SK-N-SH (cell line): ENCODE measurements around the gene UBA3. TPM values are rescaled to one million over a fixed set of nuclear protein-coding genes. Genes with fewer than 3 reads are reported as not detected.

ENCODE experiments used
- CTCF ChIA-PET: fragments of 300-600, 350-600 bp; formaldehyde crosslinking; extraction: SDS; loops from one replicate; lab custom pipeline; 2021; lab: Yijun Ruan, JAX
- POLR2A ChIA-PET: fragments of 350-600 bp; sonication (Branson Sonifier 250); formaldehyde crosslinking; extraction: SDS; loops from one replicate; lab custom pipeline; 2020; ENCODE audit warnings: antibody characterized with exemption, inconsistent platforms; lab: Yijun Ruan, JAX
- DNase-seq: peaks from one replicate; pipeline ENCODE4 v3.0.0; 2012
- H2AFZ ChIP-seq: fragments of 200-600 bp; sonication (generic); 2 replicates; pipeline ENCODE4 v1.8.1; 2016; ENCODE audit warnings: antibody characterized with exemption, mild to moderate bottlenecking, low read depth
- H3F3A ChIP-seq: fragments of 200-600 bp; sonication (generic); replicated peaks from 2 replicates; pipeline ENCODE3; 2016; ENCODE audit warnings: antibody characterized with exemption, mild to moderate bottlenecking; ENCODE audit not compliant: insufficient read depth
- H3K27ac ChIP-seq, 2 experiments: fragments of 200-500 bp in 1 of 2; fragments of 200-600 bp in 1 of 2; sonication (Bioruptor generic) in 1 of 2; sonication (generic), shearing (Covaris generic) in 1 of 2; 2 replicates each; pipeline versions ENCODE4 v1.5.1 to v1.6.1; 2014 to 2016; ENCODE audit warnings: low read depth in 2 of 2, inconsistent platforms in 1 of 2, low read length in 1 of 2, mild to moderate bottlenecking in 1 of 2, mixed read lengths in 1 of 2
- H3K27me3 ChIP-seq: fragments of 200-600 bp; sonication (generic), shearing (Covaris generic); 2 replicates; pipeline ENCODE4 v1.6.1; 2016; ENCODE audit warnings: mixed run types; ENCODE audit not compliant: insufficient read depth
- H3K36me3 ChIP-seq, 2 experiments: fragments of 200-500 bp in 1 of 2; fragments of 200-600 bp in 1 of 2; sonication (Bioruptor generic) in 1 of 2; sonication (generic) in 1 of 2; replicated peaks in 1 of 2; 2 replicates each; pipeline versions ENCODE3 to v1.5.1; 2014 to 2016; ENCODE audit warnings: low read length in 1 of 2, mild to moderate bottlenecking in 1 of 2; ENCODE audit not compliant: insufficient read depth in 2 of 2, control insufficient read depth in 1 of 2
- H3K4me1 ChIP-seq, 2 experiments: fragments of 200-500 bp in 1 of 2; fragments of 200-600 bp in 1 of 2; sonication (Bioruptor generic) in 1 of 2; sonication (generic), shearing (Covaris generic) in 1 of 2; 2 replicates each; pipeline versions ENCODE4 v1.5.1 to v1.6.1; 2014 to 2016; ENCODE audit warnings: low read depth in 1 of 2, low read length in 1 of 2, mixed run types in 1 of 2; ENCODE audit not compliant: insufficient read depth in 2 of 2, control insufficient read depth in 1 of 2
- H3K4me2 ChIP-seq: fragments of 200-600 bp; sonication (generic), shearing (Covaris generic); 2 replicates; pipeline ENCODE4 v1.6.1; 2017; ENCODE audit warnings: mixed run types
- H3K4me3 ChIP-seq, 2 experiments: fragments of 200-500 bp in 1 of 2; fragments of 200-600 bp in 1 of 2; sonication (Bioruptor generic) in 1 of 2; sonication (generic), shearing (Covaris generic) in 1 of 2; 2 replicates each; pipeline versions ENCODE4 v1.5.1 to v1.8.1; 2014 to 2016; ENCODE audit warnings: low read depth in 2 of 2, inconsistent platforms in 1 of 2, low read length in 1 of 2, mild to moderate bottlenecking in 1 of 2, mixed read lengths in 1 of 2, moderate library complexity in 1 of 2
- H3K79me2 ChIP-seq: fragments of 200-600 bp; sonication (generic); 2 replicates; pipeline ENCODE4 v1.8.1; 2017; ENCODE audit warnings: mild to moderate bottlenecking; ENCODE audit not compliant: insufficient read depth
- H3K9ac ChIP-seq: fragments of 200-600 bp; sonication (generic); 2 replicates; pipeline ENCODE4 v1.6.1; 2017; ENCODE audit warnings: mixed run types
- H3K9me2 ChIP-seq: fragments of 200-600 bp; sonication (generic); 2 replicates; pipeline ENCODE4 v1.6.1; 2017; ENCODE audit warnings: mixed run types
- H3K9me3 ChIP-seq: fragments of 200-600 bp; sonication (generic); 2 replicates; pipeline ENCODE4 v1.6.1; 2017; ENCODE audit warnings: mixed run types, mild to moderate bottlenecking, moderate library complexity
- H4K20me1 ChIP-seq: fragments of 200-600 bp; sonication (generic); 2 replicates; pipeline ENCODE4 v1.6.1; 2017; ENCODE audit warnings: mild to moderate bottlenecking, mixed run types; ENCODE audit not compliant: insufficient read depth
- EZH2phosphoT487 ChIP-seq: fragments of 200-600 bp; sonication (generic); IDR thresholded peaks from 2 replicates; pipeline ENCODE4 v1.6.1; 2017; ENCODE audit warnings: low read depth, mixed run types, mild to moderate bottlenecking, antibody characterized with exemption, moderate library complexity, borderline replicate concordance
- FOSL2 ChIP-seq: IDR thresholded peaks from 2 replicates; pipeline ENCODE4 v1.4.0; 2012; ENCODE audit warnings: low read depth, mild to moderate bottlenecking, moderate library complexity, borderline replicate concordance
- FOXJ3 ChIP-seq: sonication (generic); formaldehyde crosslinking; IDR thresholded peaks from 2 replicates; pipeline ENCODE4 v1.5.1; 2020; ENCODE audit warnings: mild to moderate bottlenecking, missing genetic modification reagents
- GABPA ChIP-seq: IDR thresholded peaks from 2 replicates; pipeline ENCODE4 v1.4.0; 2012; ENCODE audit warnings: low read depth, mild to moderate bottlenecking
- GATA2 ChIP-seq: sonication (generic); formaldehyde crosslinking; IDR thresholded peaks from 2 replicates; pipeline ENCODE4 v1.5.0; 2020; ENCODE audit warnings: mild to moderate bottlenecking, missing genetic modification reagents
- JUND ChIP-seq: IDR thresholded peaks from 2 replicates; pipeline ENCODE4 v1.4.0; 2012
- MXI1 ChIP-seq: IDR thresholded peaks from 2 replicates; pipeline ENCODE4 v1.6.1; 2012; ENCODE audit warnings: mild to moderate bottlenecking, low read depth, low read length, improper control_type of control experiment
- NFIC ChIP-seq: IDR thresholded peaks from 2 replicates; pipeline ENCODE4 v1.4.0; 2012; ENCODE audit warnings: borderline replicate concordance
- NRF1 ChIP-seq: IDR thresholded peaks from 2 replicates; pipeline ENCODE4 v1.6.1; 2012; ENCODE audit warnings: low read depth, mild to moderate bottlenecking, low read length
- RFX5 ChIP-seq: IDR thresholded peaks from 2 replicates; pipeline ENCODE4 v1.6.1; 2012; ENCODE audit warnings: mild to moderate bottlenecking, improper control_type of control experiment, low read length
- TCF12 ChIP-seq: IDR thresholded peaks from 2 replicates; pipeline ENCODE4 v1.4.0; 2012
- TEAD4 ChIP-seq: IDR thresholded peaks from 2 replicates; pipeline ENCODE4 v1.4.0; 2012; ENCODE audit warnings: mild to moderate bottlenecking, borderline replicate concordance; ENCODE audit not compliant: insufficient read depth
- YY1 ChIP-seq: IDR thresholded peaks from 2 replicates; pipeline ENCODE4 v1.4.0; 2012; ENCODE audit warnings: low read depth, mild to moderate bottlenecking
- WGBS: methylation state at CpG from one replicate; pipeline ENCODE4 v1.1.6; 2017; ENCODE audit warnings: low lambda C conversion rate; 5-methylcytosine and 5-hydroxymethylcytosine counted together
- polyA plus RNA-seq, 3 experiments: library from polyadenylated mRNA; depleted of rRNA; stranded (reverse); fragments of >200 nt; gene quantifications; 2 replicates each; pipeline ENCODE4 v1.2.3, GENCODE V29; 2012
- TF ChIP-seq, protein P1 (sequence below): IDR thresholded peaks from 2 replicates; pipeline ENCODE4 v1.4.0; 2012; ENCODE audit warnings: low read depth, borderline replicate concordance
- TF ChIP-seq, protein P2 (sequence below): fragments of 150-350 bp; IDR thresholded peaks from 2 replicates; pipeline ENCODE4 v1.6.1; 2016; ENCODE audit warnings: mild to moderate bottlenecking, low read depth, low read length
- TF ChIP-seq, protein P3 (sequence below): fragments of 200-600 bp; sonication (generic); IDR thresholded peaks from 2 replicates; pipeline ENCODE4 v1.6.1; 2017; ENCODE audit warnings: antibody characterized with exemption, mild to moderate bottlenecking, moderate library complexity

UBA3 gene
- polyA plus RNA-seq, 1 of the 3 experiments (the other 2 are of a cell fraction), result 43.0 TPM

DNA sequence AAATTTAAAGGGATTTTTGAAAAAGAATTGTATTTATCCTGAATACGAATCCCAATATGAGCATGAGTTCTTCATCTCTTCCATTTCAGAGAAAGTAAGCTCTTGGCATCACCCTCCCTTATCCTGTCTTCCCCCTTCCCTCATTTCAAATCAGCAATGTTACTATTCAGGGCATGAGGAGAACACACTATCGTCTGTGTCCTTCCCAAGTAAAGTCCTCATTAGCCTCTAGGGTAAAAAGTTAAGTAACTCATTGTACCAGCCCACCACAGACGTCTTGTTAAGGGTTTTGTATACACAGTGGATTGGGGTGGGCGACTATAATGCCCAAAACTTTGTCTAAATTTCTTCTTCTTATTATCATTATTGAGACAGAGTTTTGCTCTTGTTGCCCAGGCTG, 19.4 kb upstream of the UBA3 start (continued):
- TF ChIP-seq JUND (no peak), YY1 (no peak), MXI1 (no peak), GABPA (no peak)
- TF ChIP-seq, protein P1, sequence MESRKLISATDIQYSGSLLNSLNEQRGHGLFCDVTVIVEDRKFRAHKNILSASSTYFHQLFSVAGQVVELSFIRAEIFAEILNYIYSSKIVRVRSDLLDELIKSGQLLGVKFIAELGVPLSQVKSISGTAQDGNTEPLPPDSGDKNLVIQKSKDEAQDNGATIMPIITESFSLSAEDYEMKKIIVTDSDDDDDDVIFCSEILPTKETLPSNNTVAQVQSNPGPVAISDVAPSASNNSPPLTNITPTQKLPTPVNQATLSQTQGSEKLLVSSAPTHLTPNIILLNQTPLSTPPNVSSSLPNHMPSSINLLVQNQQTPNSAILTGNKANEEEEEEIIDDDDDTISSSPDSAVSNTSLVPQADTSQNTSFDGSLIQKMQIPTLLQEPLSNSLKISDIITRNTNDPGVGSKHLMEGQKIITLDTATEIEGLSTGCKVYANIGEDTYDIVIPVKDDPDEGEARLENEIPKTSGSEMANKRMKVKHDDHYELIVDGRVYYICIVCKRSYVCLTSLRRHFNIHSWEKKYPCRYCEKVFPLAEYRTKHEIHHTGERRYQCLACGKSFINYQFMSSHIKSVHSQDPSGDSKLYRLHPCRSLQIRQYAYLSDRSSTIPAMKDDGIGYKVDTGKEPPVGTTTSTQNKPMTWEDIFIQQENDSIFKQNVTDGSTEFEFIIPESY, result no peak

GRCh38 chr3:69097407-69098086, 17.4 kb upstream of the UBA3 start:
- ChIA-PET CTCF (interaction anchor here (1.2 kb wide), 1 partner anchor 23 kb away, joined by 3 read pairs; no protein-coding TSS in a partner anchor), POLR2A (interaction anchor here (0.6 kb wide), 1 partner anchor 14 kb away, joined by 3 read pairs; no protein-coding TSS in a partner anchor)
- Histone ChIP-seq H3F3A (peaks cover 19% of the 10 kb centered on the region), H3K4me3 (no peak overlapping the region), H3K9me2 (no peaks in the 10 kb centered on the region), H3K36me3 (peaks cover 0 to 44% of the 10 kb centered on the region in 2 experiments), H3K27me3 (no peaks in the 10 kb centered on the region), H3K4me2 (no peak overlapping the region), H3K9me3 (no peaks in the 10 kb centered on the region), H3K4me1 (peaks cover 0 to 8% of the 10 kb centered on the region in 2 experiments; a peak in 1 of 4 replicates), H4K20me1 (peaks cover 34% of the 10 kb centered on the region), H3K9ac (no peak overlapping the region), H3K27ac (no peak overlapping the region), H2AFZ (no peak overlapping the region), H3K79me2 (peaks cover 78% of the 10 kb centered on the region)
- no peak for TF ChIP-seq TEAD4
- TF ChIP-seq, protein P1, result no peak
- no peak for TF ChIP-seq FOXJ3 (CRISPR knock-in tag)
- TF ChIP-seq, protein P2, sequence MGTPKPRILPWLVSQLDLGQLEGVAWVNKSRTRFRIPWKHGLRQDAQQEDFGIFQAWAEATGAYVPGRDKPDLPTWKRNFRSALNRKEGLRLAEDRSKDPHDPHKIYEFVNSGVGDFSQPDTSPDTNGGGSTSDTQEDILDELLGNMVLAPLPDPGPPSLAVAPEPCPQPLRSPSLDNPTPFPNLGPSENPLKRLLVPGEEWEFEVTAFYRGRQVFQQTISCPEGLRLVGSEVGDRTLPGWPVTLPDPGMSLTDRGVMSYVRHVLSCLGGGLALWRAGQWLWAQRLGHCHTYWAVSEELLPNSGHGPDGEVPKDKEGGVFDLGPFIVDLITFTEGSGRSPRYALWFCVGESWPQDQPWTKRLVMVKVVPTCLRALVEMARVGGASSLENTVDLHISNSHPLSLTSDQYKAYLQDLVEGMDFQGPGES, result no peak
- TF ChIP-seq RFX5, result no peak
- TF ChIP-seq TCF12, result no peak
- TF ChIP-seq EZH2phosphoT487, result no peak
- TF ChIP-seq NRF1, result no peak
- no peak for TF ChIP-seq NFIC
- TF ChIP-seq FOSL2, result no peak
- TF ChIP-seq, protein P3, sequence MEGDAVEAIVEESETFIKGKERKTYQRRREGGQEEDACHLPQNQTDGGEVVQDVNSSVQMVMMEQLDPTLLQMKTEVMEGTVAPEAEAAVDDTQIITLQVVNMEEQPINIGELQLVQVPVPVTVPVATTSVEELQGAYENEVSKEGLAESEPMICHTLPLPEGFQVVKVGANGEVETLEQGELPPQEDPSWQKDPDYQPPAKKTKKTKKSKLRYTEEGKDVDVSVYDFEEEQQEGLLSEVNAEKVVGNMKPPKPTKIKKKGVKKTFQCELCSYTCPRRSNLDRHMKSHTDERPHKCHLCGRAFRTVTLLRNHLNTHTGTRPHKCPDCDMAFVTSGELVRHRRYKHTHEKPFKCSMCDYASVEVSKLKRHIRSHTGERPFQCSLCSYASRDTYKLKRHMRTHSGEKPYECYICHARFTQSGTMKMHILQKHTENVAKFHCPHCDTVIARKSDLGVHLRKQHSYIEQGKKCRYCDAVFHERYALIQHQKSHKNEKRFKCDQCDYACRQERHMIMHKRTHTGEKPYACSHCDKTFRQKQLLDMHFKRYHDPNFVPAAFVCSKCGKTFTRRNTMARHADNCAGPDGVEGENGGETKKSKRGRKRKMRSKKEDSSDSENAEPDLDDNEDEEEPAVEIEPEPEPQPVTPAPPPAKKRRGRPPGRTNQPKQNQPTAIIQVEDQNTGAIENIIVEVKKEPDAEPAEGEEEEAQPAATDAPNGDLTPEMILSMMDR, result no peak
- TF ChIP-seq GATA2, result no peak
- TF ChIP-seq MXI1, result no peak
- no peak for TF ChIP-seq GABPA
- WGBS, result 93% methylated on average over 9 of the region's 9 CpGs
- no peak for DNase-seq
